GM21619 (cell line): ENCODE measurements around the gene BNIP5.

Experiments
- ATAC-seq: cut with Tn5 transposase; IDR thresholded peaks from one replicate; pipeline ENCODE4 v1.9.1; 2021; ENCODE audit not compliant: unreplicated experiment

The BNIP5 gene

DNA sequence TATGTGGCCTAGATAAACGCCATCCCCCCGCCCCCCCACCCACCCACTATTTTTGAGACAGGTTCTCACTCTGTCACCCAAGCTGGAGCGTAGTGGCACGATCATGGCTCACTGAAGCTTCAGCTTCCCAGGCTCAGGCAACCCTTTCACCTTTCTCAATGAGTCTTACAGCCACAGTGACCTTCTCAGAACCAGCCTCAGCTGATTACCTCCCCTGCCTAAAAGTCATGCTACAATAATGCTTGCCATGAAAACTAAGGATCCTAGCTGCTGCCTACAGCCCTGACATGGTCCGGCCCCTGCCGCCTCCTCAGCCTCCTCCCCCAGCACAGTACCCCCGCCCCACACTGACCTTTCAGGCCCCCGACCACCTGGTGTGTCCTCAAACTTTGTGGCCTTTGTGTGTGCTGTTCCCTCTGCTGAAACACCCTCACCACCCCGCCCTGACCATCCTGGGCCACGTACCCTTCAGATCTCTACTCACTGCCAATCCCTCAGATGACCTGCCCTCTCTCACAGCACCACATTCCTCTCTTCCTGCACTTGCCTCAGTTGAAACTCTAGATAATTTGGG lies 35.5 kb downstream of the BNIP5 start:
- no peak for ATAC-seq

DNA sequence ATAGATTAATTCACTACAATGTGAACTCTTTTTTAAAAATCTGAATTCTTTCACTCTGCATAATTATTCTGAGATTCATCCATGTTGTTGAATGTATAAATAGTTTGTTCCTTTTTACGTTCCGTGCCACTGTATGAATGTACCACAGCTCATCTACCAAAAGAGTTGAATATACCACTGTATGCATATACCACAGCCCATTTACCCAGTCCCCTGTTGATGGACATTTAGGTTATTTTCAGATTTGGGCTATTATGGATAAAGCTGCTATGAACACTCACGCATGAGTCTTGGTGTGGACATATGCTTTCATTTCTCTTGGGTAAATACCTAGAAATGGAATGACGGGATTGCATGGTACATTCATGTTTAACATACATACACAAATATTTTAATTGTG lies 38.7 kb downstream of the BNIP5 start:
- no peak for ATAC-seq

- ATAC-seq = no peak
Observed at GRCh38 chr6:36297511-36297910, 39.2 kb downstream of the BNIP5 start.

DNA sequence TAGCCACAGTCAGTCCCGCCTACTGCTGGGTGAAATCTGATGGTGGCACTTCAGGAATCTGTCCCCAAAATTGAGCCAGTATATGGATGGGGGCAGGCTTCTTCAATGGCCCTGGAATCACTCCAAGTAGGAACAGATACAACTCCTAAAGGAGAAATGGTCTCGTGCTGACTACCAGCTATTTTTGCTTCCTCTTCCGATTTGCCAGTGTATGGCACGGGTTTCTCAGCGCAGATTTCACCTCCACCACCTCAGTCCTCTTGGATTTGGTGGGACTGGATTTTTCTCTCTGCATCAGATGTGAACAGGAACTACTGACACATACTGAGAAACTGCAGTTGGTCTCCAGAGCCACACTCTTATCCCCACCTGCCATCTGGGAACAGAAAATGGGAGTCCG lies 39.6 kb downstream of the BNIP5 start:
- no peak for ATAC-seq

GRCh38 chr6:36296240-36296639 lies 40.4 kb downstream of the BNIP5 start:
- no peak for ATAC-seq

DNA sequence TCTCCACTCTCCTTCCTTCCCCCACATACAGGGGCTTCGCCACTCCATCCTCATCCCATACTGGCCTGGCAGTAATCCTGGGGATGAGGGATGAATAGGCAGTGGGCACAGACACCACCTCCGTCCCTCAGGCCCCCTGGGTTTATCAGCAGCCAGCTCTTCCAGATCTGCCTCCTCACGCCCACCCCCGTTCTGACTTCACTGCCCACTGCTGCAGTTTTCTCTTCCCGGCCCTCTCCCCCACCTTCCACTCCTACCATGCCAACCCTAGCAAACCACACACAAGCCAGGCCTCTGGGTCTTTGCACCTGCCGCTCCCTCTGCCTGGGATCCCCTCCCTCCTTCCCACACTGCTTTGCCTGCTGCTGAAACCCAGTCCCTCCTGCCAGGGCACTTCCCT lies 44.5 kb downstream of the BNIP5 start:
- no peak for ATAC-seq

DNA sequence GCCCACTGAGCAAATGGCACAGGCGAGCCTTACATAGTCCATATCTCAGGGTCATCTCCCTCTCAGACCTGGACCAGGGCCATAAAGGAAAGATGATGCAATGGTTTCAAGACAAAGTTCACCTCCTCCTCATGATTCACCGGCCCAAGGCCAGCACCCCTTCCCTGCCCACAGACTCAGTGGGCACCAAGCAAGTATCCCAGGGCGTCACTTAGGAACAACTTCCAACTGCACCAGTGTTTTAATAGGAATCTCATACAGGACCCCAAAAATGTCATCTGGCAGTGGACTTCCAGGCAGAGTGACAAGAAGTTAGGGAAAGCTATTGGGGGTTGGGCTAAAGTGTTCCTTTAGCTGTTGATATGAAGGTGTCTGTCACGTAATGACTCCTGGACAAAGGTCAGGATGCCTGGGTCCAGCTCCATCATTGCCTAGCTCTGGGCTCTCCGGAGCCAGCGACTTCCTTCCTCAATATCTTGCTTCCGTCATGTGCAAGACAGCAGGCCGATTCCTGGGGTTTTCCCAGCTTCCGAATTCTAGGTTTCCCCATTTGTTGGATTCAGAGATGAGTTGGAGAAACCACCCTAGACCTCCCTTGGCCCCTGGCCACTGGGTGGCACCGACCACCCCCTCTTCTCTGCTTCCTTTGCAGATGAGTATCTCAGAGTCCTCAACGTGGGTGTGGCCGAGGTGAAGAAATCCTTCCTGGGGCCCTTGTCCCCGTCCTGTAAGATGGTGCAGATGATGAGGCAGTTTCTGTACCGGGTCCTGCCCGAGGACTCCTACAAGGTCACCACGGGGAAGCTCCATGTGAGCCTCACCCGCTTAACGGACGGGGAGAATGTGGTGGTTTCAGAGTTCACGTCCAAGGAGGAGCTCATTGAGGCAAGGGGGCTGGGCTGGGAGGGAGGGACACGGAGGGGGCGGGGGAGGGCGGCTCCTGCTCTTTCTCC lies 45.7 kb downstream of the BNIP5 start:
- no peak for ATAC-seq

DNA sequence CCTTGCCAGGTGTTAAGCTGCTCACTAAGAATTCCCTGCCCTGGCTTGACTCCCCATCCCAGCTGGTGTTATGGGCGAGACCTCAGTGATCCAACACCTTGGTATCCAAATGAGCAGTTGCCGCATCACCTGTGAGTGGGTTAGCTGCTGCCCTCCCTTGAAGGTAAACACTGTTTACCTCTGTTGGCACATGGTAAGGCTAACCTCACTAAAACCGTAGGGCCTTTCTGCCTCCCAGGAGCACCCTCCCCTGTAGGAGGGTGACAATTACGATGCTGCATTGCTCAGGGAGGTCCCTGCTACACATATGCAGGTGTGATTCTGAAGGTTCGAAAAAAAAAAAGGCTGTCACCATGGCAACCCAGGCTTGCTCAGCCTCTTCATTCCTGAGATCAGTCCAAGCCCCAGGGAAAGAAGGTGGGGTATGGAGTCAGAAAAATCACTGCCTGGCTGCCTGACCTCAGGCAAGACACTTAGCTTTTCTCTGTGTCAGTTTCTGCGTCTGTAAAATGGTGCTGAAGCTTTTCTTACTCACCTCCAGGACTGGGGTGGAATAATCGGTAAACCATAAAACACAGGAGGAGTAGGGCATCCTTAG lies 47.3 kb downstream of the BNIP5 start:
- ATAC-seq = no peak

DNA sequence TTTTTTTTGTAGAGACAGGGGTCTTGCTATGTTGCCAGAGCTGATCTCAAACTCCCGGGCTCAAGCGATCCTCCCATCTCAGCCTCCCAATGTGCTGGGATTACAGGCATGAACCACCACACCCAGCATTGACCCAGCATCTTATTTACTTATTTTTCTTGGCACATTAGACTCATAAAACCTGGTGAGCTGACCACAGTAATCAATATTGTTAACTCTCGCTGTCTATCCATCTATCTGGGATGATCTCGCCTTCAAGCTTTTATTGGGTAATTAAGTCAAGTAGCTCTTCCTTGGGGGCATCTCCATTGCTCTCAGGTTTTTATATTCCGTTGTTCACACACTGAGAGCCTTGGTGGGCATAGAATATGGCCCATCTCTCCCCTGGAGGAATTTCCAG lies 49.8 kb downstream of the BNIP5 start:
- ATAC-seq = no peak

GRCh38 chr6:36285797-36286196 lies 50.9 kb downstream of the BNIP5 start:
- ATAC-seq = no peak

- ATAC-seq = no peak
Observed at GRCh38 chr6:36285187-36285671, 51.5 kb downstream of the BNIP5 start.

GRCh38 chr6:36284359-36284758 lies 52.3 kb downstream of the BNIP5 start:
- no peak for ATAC-seq

GRCh38 chr6:36283608-36284007 lies 53.1 kb downstream of the BNIP5 start:
- ATAC-seq = no peak

DNA sequence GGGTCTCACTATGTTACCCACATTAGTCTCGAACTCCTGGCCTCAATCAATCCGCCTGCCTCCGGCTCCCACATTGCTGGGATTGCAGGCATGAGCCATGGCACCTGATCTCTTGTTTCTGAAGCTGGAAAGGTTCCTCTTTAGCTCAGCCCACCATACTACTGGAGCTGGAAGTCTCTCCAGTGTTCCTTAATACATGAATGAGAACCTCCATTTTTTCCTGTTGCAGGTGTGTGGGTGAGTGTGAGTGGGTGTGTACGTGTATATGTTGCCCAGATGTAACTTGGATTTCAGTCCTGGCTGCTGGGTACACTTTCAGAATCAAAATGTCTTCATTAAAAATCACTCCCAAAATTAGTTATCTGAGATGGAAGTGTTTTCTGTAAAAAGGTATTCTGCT lies 55.7 kb downstream of the BNIP5 start:
- no peak for ATAC-seq

- no peak for ATAC-seq
Observed at GRCh38 chr6:36280467-36280866, 56.2 kb downstream of the BNIP5 start.

GRCh38 chr6:36277946-36278470 lies 58.7 kb downstream of the BNIP5 start:
- ATAC-seq = no peak

DNA sequence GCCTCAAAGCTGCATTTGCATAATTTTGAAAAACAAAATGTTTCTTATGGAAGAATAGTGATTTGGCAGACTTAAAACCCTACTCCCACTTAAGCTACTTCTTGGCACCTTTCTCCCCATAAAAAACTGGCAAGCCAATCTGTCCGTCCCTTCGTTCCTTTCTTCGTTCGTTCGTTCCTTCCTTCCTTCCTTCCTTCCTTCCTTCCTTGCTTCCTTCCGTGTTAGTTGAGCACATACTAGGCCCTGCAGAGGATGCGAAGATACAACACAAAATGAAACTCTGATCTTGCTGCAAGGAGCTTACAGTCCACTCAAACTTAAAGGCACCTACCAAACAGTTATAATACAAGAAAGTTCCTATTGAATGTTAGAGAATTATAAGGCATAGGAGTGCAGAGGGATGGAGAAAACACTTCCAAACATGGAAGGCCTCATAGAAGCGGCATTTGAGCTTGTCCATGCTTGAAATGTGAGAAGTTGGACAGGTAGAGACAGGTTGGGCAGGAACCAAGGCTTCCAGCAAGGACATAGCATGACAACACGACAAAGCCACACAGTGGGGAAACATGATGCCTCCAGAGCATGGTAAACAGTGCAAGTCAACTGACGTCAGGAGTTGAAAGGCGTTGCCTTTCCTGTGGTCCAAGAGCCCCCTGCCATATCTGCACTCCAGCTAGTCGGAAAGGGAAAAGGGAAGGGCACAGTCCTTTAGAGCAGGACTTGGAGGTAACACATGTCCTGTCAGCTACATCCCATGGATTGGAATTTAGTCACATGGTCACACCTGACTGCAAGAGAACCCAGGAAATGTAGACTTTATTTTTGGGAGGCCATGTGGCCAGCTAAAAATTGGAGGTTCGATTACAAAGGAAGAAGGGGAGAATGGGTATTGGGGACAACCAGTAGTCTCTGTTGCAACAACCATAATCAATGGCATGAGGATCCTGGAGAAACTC lies 59.8 kb downstream of the BNIP5 start:
- ATAC-seq = no peak

GRCh38 chr6:36273802-36274514 lies 62.7 kb downstream of the BNIP5 start:
- no peak for ATAC-seq

GRCh38 chr6:36273067-36273466 lies 63.6 kb downstream of the BNIP5 start:
- no peak for ATAC-seq

DNA sequence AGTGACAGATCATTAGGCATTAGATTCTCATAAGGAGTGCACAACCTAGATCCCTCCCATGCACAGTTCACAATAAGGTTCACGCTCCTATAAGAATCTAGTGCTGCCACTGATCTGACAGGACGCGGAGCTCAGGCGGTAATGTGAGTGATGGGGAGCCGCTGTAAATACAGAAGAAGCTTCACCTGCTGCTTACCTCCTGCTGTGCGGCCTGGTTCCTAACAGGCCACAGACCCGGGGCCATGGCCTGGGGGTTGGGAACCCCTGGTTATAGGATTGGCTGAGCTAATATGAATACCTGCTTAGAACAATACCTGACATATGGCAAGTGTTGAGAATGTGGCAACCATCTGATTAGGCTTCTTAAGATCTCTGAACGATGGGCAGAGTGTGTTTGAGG lies 64.5 kb downstream of the BNIP5 start:
- ATAC-seq = no peak
